ENCODE measurements around the gene SREK1.

SREK1 gene

GRCh38 chr5:66143473-66144073 is 527 bp upstream of the SREK1 start:
- peak overlapping the region; percentile 95 for H3K4me3 ChIP-seq (ENCODE audit: low read depth, low read length)
- no peak for DNase-seq (ENCODE audit: low read depth)
- TF ChIP-seq, protein P1, sequence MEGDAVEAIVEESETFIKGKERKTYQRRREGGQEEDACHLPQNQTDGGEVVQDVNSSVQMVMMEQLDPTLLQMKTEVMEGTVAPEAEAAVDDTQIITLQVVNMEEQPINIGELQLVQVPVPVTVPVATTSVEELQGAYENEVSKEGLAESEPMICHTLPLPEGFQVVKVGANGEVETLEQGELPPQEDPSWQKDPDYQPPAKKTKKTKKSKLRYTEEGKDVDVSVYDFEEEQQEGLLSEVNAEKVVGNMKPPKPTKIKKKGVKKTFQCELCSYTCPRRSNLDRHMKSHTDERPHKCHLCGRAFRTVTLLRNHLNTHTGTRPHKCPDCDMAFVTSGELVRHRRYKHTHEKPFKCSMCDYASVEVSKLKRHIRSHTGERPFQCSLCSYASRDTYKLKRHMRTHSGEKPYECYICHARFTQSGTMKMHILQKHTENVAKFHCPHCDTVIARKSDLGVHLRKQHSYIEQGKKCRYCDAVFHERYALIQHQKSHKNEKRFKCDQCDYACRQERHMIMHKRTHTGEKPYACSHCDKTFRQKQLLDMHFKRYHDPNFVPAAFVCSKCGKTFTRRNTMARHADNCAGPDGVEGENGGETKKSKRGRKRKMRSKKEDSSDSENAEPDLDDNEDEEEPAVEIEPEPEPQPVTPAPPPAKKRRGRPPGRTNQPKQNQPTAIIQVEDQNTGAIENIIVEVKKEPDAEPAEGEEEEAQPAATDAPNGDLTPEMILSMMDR (IDR thresholded peaks at IDR 0.05; ENCODE audit: insufficient read depth, low read depth, low read length, missing control alignments), result no peak

GRCh38 chr5:66144834-66145390 is 812 bp downstream of the SREK1 start:
- no peak for DNase-seq (ENCODE audit: low read depth)
- TF ChIP-seq, protein P1 (IDR thresholded peaks at IDR 0.05; ENCODE audit: insufficient read depth, low read depth, low read length, missing control alignments), result no peak
- peak overlapping the region; percentile 95 for H3K4me3 ChIP-seq (ENCODE audit: low read depth, low read length)

DNA sequence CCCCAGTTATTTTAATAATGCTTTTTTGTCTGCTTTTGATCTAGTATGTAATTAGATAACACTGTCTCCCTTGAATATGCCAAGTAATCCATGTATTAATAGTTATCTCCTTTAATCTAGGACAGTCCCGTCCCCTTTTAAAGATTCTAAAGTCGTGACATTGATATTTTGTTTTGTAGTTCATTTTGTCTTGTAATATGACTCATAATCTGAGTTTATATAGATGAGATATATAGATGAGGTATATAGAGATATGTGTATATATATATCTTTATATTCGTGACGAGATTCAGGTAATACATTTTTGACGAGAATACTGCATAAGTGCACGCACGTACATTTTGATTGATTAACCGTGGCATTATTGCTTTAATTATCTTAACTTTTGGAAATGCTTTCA is 1.6 kb downstream of the SREK1 start:
- TF ChIP-seq, protein P1 (IDR thresholded peaks at IDR 0.05; ENCODE audit: insufficient read depth, low read depth, low read length, missing control alignments), result no peak

DNA sequence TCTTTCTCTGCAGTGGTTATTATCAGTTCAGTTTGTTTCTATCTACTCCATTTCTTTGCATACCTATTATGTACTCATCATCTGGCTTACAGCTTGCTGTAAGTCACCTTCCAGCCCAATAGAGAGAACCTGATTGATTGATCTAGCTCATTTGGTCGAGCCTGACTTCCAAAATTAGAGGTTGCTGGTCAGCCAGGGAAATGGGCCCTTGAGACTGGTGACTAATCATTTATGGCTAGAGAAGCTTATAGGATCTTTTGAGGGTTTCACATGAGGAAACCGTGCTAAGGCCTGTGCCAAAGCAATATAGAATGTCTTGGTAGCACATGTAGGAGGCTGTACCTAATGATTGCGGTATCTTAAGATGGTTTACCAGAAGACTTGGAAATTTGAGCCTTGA is 5.8 kb downstream of the SREK1 start:
- TF ChIP-seq, protein P1 (IDR thresholded peaks at IDR 0.05; ENCODE audit: insufficient read depth, low read depth, low read length, missing control alignments), result no peak
- no peak for DNase-seq (ENCODE audit: low read depth)
- no peak overlapping the region for H3K4me3 ChIP-seq (ENCODE audit: low read depth, low read length)

More for the DNA sequence above, 1.6 kb downstream of the SREK1 start:
- DNase-seq (ENCODE audit: low read depth), result no peak
- H3K4me3 ChIP-seq (ENCODE audit: low read depth, low read length), result peak overlapping the region; percentile 95

DNA sequence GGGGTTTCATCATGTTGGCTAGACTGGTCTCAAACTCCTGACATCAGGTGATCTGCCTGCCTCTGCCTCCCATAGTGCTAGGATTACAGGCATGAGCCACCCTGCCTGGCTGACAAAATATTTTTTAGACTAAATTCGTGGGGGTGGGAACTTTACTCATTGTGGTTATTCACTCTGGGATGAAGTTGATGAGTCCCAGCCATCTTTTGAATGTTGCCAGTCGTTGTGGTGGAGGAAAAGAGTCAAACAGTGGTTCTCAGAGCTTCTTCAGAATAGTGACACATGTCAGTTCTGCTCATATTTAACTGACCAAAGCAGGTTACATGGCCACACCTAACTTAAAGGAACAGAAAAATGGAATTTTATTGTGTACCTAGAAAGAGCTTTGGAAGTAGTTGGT is 6.9 kb downstream of the SREK1 start:
- DNase-seq (ENCODE audit: low read depth), result no peak
- TF ChIP-seq, protein P1 (IDR thresholded peaks at IDR 0.05; ENCODE audit: insufficient read depth, low read depth, low read length, missing control alignments), result no peak
- no peak overlapping the region for H3K4me3 ChIP-seq (ENCODE audit: low read depth, low read length)

DNA sequence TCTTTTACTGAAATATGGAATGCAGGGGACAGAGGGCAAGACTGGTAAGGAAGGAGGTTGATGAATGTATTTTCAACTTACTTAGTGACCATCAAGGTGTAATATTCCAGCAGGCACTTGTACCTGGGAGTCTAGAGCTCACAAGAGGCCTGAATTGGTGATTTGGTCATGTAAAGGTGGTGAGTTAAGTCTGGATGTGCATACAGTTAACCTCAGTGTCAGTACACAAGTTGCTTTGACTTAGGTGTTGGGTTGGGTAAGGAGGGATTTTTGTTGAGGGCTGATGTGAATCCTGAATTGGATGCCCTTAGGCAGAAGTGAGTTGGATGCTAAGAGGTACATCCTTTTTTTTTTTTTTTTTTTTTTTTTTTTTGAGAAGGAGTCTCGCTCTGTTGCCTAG is 7.4 kb downstream of the SREK1 start:
- TF ChIP-seq, protein P1 (IDR thresholded peaks at IDR 0.05; ENCODE audit: insufficient read depth, low read depth, low read length, missing control alignments), result no peak
- no peak for DNase-seq (ENCODE audit: low read depth)
- no peak overlapping the region for H3K4me3 ChIP-seq (ENCODE audit: low read depth, low read length)

DNA sequence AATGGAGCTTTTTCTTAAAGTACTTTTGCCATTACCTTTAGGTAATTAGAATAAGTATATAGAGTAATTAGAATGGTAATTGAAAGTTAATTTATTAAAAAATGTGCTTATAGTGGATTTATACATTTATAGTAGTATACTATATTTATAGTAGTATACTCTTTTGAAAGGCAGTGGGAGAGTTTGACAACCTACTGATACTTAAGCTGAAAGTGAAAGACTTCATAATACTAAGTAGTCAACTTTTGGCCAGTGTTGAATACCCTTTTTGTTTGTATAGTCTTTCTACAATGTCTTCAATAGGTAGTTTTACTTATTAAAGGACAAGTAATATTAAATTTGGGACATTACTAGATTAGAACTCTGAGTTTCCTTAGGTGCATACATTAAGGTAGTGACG is 12.9 kb downstream of the SREK1 start:
- TF ChIP-seq, protein P1 (IDR thresholded peaks at IDR 0.05; ENCODE audit: insufficient read depth, low read depth, low read length, missing control alignments), result no peak
- DNase-seq (ENCODE audit: low read depth), result no peak
- H3K4me3 ChIP-seq (ENCODE audit: low read depth, low read length), result no peak overlapping the region

Measured in GM12865 (cell line).